ENCODE measurements around the gene OPA1.

The OPA1 gene

GRCh38 chr3:193648542-193649076 lies 55.6 kb downstream of the OPA1 start:
- no peak for DNase-seq (ENCODE audit: low spot score)

GRCh38 chr3:193650585-193650984 lies 57.6 kb downstream of the OPA1 start:
- DNase-seq (ENCODE audit: low spot score), result no peak

- no peak for DNase-seq (ENCODE audit: low spot score)
Measured at GRCh38 chr3:193655831-193656433, 62.9 kb downstream of the OPA1 start.

- no peak for DNase-seq (ENCODE audit: low spot score)
Measured at GRCh38 chr3:193656445-193656844, 63.4 kb downstream of the OPA1 start.

- no peak for DNase-seq (ENCODE audit: low spot score)
Measured at GRCh38 chr3:193656878-193657282, 63.9 kb downstream of the OPA1 start.

GRCh38 chr3:193660171-193660570 lies 67.2 kb downstream of the OPA1 start:
- DNase-seq (ENCODE audit: low spot score), result no peak

- DNase-seq (ENCODE audit: low spot score), result no peak
Measured at GRCh38 chr3:193660698-193661411, 67.8 kb downstream of the OPA1 start.

- DNase-seq (ENCODE audit: low spot score), result no peak
Measured at GRCh38 chr3:193662757-193663322, 69.8 kb downstream of the OPA1 start.

- peak; percentile 55 for DNase-seq (ENCODE audit: low spot score)
Measured at GRCh38 chr3:193665370-193665989, 72.5 kb downstream of the OPA1 start.

GRCh38 chr3:193673845-193674244 lies 80.8 kb downstream of the OPA1 start:
- no peak for DNase-seq (ENCODE audit: low spot score)

GRCh38 chr3:193674714-193675113 lies 81.7 kb downstream of the OPA1 start:
- no peak for DNase-seq (ENCODE audit: low spot score)

GRCh38 chr3:193677734-193678133 lies 84.7 kb downstream of the OPA1 start:
- no peak for DNase-seq (ENCODE audit: low spot score)

- DNase-seq (ENCODE audit: low spot score), result no peak
Measured at GRCh38 chr3:193680220-193680619, 87.2 kb downstream of the OPA1 start.

GRCh38 chr3:193681631-193682030 lies 88.6 kb downstream of the OPA1 start:
- DNase-seq (ENCODE audit: low spot score), result no peak

GRCh38 chr3:193686665-193687483 lies 93.9 kb downstream of the OPA1 start:
- no peak for DNase-seq (ENCODE audit: low spot score)

- no peak for DNase-seq (ENCODE audit: low spot score)
Measured at GRCh38 chr3:193688834-193689714, 96.1 kb downstream of the OPA1 start.

GRCh38 chr3:193693774-193694173 lies 100.8 kb downstream of the OPA1 start:
- no peak for DNase-seq (ENCODE audit: low spot score)

- peak; percentile 45 for DNase-seq (ENCODE audit: low spot score)
Measured at GRCh38 chr3:193701953-193702635, 109.1 kb downstream of the OPA1 start.

GRCh38 chr3:193702967-193703366 lies 110.0 kb downstream of the OPA1 start:
- DNase-seq (ENCODE audit: low spot score), result no peak

GRCh38 chr3:193704431-193704830 lies 111.4 kb downstream of the OPA1 start:
- DNase-seq (ENCODE audit: low spot score), result no peak
